COR-L47 (cell line): ENCODE measurements around the gene ABCA9.
A peak's percentile ranks its signal among the peaks of the same experiment; 100 is the strongest.
"Not testable (repeated sequence)": the region's sequence is repeated elsewhere in the genome, so short reads cannot be mapped to it uniquely, and the experiment has no call there.

Experiments used
- DNase-seq: peaks from one replicate; lab custom pipeline; 2025; lab: John Stamatoyannopoulos, UW

The ABCA9 gene

GRCh38 chr17:69060822-69061221, at the start of gene ABCA9:
Gene ABCA9 (minus strand): TSS chr17:69060927. CDS start chr17:69051126, 9,801 bp downstream.
- DNase-seq: peak; percentile 21

GRCh38 chr17:69105907-69106730, 45.4 kb upstream of the ABCA9 start:
- DNase-seq: no peak

GRCh38 chr17:69103557-69104233, 43.0 kb upstream of the ABCA9 start:
- no peak for DNase-seq

GRCh38 chr17:69098625-69099024, 37.9 kb upstream of the ABCA9 start:
- no peak for DNase-seq

- DNase-seq: no peak
These were observed 35.8 kb upstream of the ABCA9 start for GRCh38 chr17:69096541-69096940.

GRCh38 chr17:69093995-69094394, 33.3 kb upstream of the ABCA9 start:
- DNase-seq: no peak

GRCh38 chr17:69093279-69093789, 32.6 kb upstream of the ABCA9 start:
- DNase-seq: no peak

GRCh38 chr17:69090365-69090764, 29.6 kb upstream of the ABCA9 start:
- DNase-seq: no peak

- no peak for DNase-seq
These were observed 28.0 kb upstream of the ABCA9 start for GRCh38 chr17:69088643-69089200.

- DNase-seq: no peak
These were observed 25.9 kb upstream of the ABCA9 start for GRCh38 chr17:69086641-69087040.

GRCh38 chr17:69084911-69085310, 24.2 kb upstream of the ABCA9 start:
- no peak for DNase-seq

- no peak for DNase-seq
These were observed 22.0 kb upstream of the ABCA9 start for GRCh38 chr17:69082696-69083095.

- no peak for DNase-seq
These were observed 18.1 kb upstream of the ABCA9 start for GRCh38 chr17:69078864-69079263.

GRCh38 chr17:69075823-69076222, 15.1 kb upstream of the ABCA9 start:
- DNase-seq: no peak

GRCh38 chr17:69073392-69073791, 12.7 kb upstream of the ABCA9 start:
- DNase-seq: not testable (repeated sequence)

- not testable (repeated sequence) for DNase-seq
These were observed 12.1 kb upstream of the ABCA9 start for GRCh38 chr17:69072803-69073256.

- not testable (repeated sequence) for DNase-seq
These were observed 10.5 kb upstream of the ABCA9 start for GRCh38 chr17:69071233-69071586.

- DNase-seq: peak; percentile 18
These were observed 9.9 kb upstream of the ABCA9 start for GRCh38 chr17:69070378-69071232.

GRCh38 chr17:69069226-69069750, 8.6 kb upstream of the ABCA9 start:
- DNase-seq: no peak

- no peak for DNase-seq
These were observed 6.7 kb upstream of the ABCA9 start for GRCh38 chr17:69067274-69068047.

- DNase-seq: no peak
These were observed 5.8 kb upstream of the ABCA9 start for GRCh38 chr17:69066482-69066881.
